HepG2 (cell line): ENCODE data around the gene NEK9. TPM values are rescaled to one million over a fixed set of nuclear protein-coding genes. Genes with fewer than 3 reads are reported as not detected.

ENCODE experiments used
- ATAC-seq: fragments of 200-7000 bp; cut with Tn5 transposase; 3 replicates; pipeline ENCODE4 v1.9.1; 2020; ENCODE audit warnings: mild to moderate bottlenecking, moderate library complexity
- BruUV-seq: library from RNA; stranded (reverse); fragments of 400-500 nt; replicated peaks from 2 replicates; lab custom pipeline; 2021; lab: Mats Ljungman, UMichigan
- CTCF ChIA-PET: fragments of 300-600 bp; formaldehyde crosslinking; extraction: SDS; loops from one replicate; lab custom pipeline; 2021; ENCODE audit warnings: low total read pairs, inconsistent platforms, low intra/inter-chr PET ratio; lab: Yijun Ruan, JAX
- POLR2A ChIA-PET: fragments of 350-600 bp; sonication (Branson Sonifier 250); formaldehyde crosslinking; loops from one replicate; lab custom pipeline; 2020; ENCODE audit warnings: antibody characterized with exemption, inconsistent platforms; lab: Yijun Ruan, JAX
- DNase-seq: peaks from one replicate; pipeline ENCODE4 v3.0.0-alpha.2; 2015; ENCODE audit warnings: low spot score
- FAIRE-seq: peaks from 3 replicates; lab custom pipeline; 2011; peaks lifted over from hg19 to GRCh38; lab: Jason Lieb, UNC
- H2AFZ ChIP-seq: one replicate; pipeline ENCODE4 v1.6.1; 2011; ENCODE audit warnings: low read length, inconsistent platforms
- H3K27ac ChIP-seq: fragments of 300-600 bp; 3 replicates; pipeline ENCODE4 v1.8.0; 2011; ENCODE audit warnings: mixed run types, mild to moderate bottlenecking, mixed read lengths, low read length, inconsistent platforms; ENCODE audit not compliant: insufficient read depth; ENCODE audit errors: extremely low read length
- H3K27me3 ChIP-seq, 2 experiments: fragments of 200-600 bp in 1 of 2; 2 replicates in 1 of 2; 3 replicates in 1 of 2; pipeline versions ENCODE4 v1.6.0 to v1.8.0; 2011; ENCODE audit warnings: low read length in 2 of 2, mild to moderate bottlenecking in 2 of 2, moderate library complexity in 2 of 2, inconsistent platforms in 1 of 2; ENCODE audit not compliant: insufficient read depth in 2 of 2, control insufficient read depth in 1 of 2
- H3K36me3 ChIP-seq, 2 experiments: fragments of 200-600 bp in 1 of 2; replicated peaks in 1 of 2; 2 replicates in 1 of 2; 3 replicates in 1 of 2; pipeline versions ENCODE4 v1.5.1 to v1.8.0; 2011; ENCODE audit warnings: low read length in 2 of 2, inconsistent platforms in 1 of 2; ENCODE audit not compliant: insufficient read depth in 2 of 2, control insufficient read depth in 1 of 2
- H3K4me1 ChIP-seq: 2 replicates; pipeline ENCODE4 v1.5.1; 2012; ENCODE audit warnings: low read length, inconsistent platforms; ENCODE audit not compliant: insufficient read depth
- H3K4me2 ChIP-seq: 2 replicates; pipeline ENCODE4 v1.6.0; 2011; ENCODE audit warnings: low read depth, low read length, inconsistent platforms
- H3K4me3 ChIP-seq, 3 experiments: fragments of 200-600 bp in 1 of 3; sonication (generic), shearing (Covaris generic) in 1 of 3; replicated peaks in 1 of 3; 2 replicates each; pipeline ENCODE4 v1.5.1; 2011 to 2016; ENCODE audit warnings: low read length in 3 of 3, inconsistent platforms in 2 of 3, low read depth in 2 of 3, mild to moderate bottlenecking in 2 of 3, control low read depth in 1 of 3, mixed read lengths in 1 of 3; ENCODE audit not compliant: insufficient read depth in 1 of 3
- H3K79me2 ChIP-seq: one replicate; pipeline ENCODE4 v1.6.1; 2011; ENCODE audit warnings: low read length, inconsistent platforms; ENCODE audit not compliant: insufficient read depth
- H3K9ac ChIP-seq: 2 replicates; pipeline ENCODE4 v1.6.0; 2011; ENCODE audit warnings: mild to moderate bottlenecking, low read depth, low read length, inconsistent platforms; ENCODE audit not compliant: insufficient read depth
- H3K9me3 ChIP-seq: 2 replicates; pipeline ENCODE4 v1.5.1; 2012; ENCODE audit warnings: mild to moderate bottlenecking, low read length
- H4K20me1 ChIP-seq: 2 replicates; pipeline ENCODE4 v1.6.0; 2011; ENCODE audit warnings: inconsistent platforms, mild to moderate bottlenecking, low read length, moderate library complexity; ENCODE audit not compliant: insufficient read depth
- ARID2 ChIP-seq: sonication (generic); formaldehyde crosslinking; IDR thresholded peaks from 2 replicates; pipeline ENCODE4 v1.8.1; 2022; ENCODE audit warnings: mild to moderate bottlenecking, missing genetic modification reagents, borderline replicate concordance
- GPN1 ChIP-seq: sonication (generic); formaldehyde crosslinking; IDR thresholded peaks from 2 replicates; pipeline ENCODE4 v1.5.1; 2020; ENCODE audit warnings: missing genetic modification reagents, borderline replicate concordance
- KDM6A ChIP-seq: IDR thresholded peaks from 2 replicates; pipeline ENCODE4 v1.6.1; 2016; ENCODE audit warnings: low read depth
- MED13 ChIP-seq: sonication (generic); formaldehyde crosslinking; IDR thresholded peaks from 2 replicates; pipeline ENCODE4 v1.5.0; 2020; ENCODE audit warnings: missing genetic modification reagents
- RBFOX2 ChIP-seq: fragments of 200-400 bp; formaldehyde crosslinking; IDR thresholded peaks from 2 replicates; pipeline ENCODE4 v1.6.1; 2017; ENCODE audit warnings: low read depth, mild to moderate bottlenecking, low read length
- RXRB ChIP-seq: IDR thresholded peaks from 2 replicates; pipeline ENCODE4 v1.6.1; 2016; ENCODE audit warnings: borderline replicate concordance, missing genetic modification reagents, missing compliant biosample characterization
- TARDBP ChIP-seq: sonication (generic); formaldehyde crosslinking; IDR thresholded peaks from 2 replicates; pipeline ENCODE4 v1.8.0; 2022; ENCODE audit warnings: mild to moderate bottlenecking, missing genetic modification reagents
- TCF7L2 ChIP-seq: IDR thresholded peaks from 2 replicates; pipeline ENCODE4 v1.6.1; 2011; ENCODE audit warnings: mild to moderate bottlenecking, low read depth, low read length, moderate library complexity
- U2AF1 ChIP-seq: fragments of 200-400 bp; formaldehyde crosslinking; optimal IDR thresholded peaks from 2 replicates; pipeline ENCODE3; 2017; ENCODE audit warnings: mild to moderate bottlenecking, low read depth, low read length
- ZNF547 ChIP-seq: sonication (generic); formaldehyde crosslinking; IDR thresholded peaks from 2 replicates; pipeline ENCODE4 v1.5.1; 2020; ENCODE audit warnings: mild to moderate bottlenecking, missing genetic modification reagents
- ZNF564 ChIP-seq: sonication (generic); formaldehyde crosslinking; IDR thresholded peaks from 2 replicates; pipeline ENCODE4 v1.8.1; 2023; ENCODE audit warnings: mild to moderate bottlenecking, missing genetic modification reagents
- ZNF577 ChIP-seq: sonication (generic); formaldehyde crosslinking; IDR thresholded peaks from 2 replicates; pipeline ENCODE4 v1.4.0; 2020; ENCODE audit warnings: mild to moderate bottlenecking, low read depth, missing genetic modification reagents, borderline replicate concordance
- ZNF878 ChIP-seq: sonication (generic); formaldehyde crosslinking; IDR thresholded peaks from 2 replicates; pipeline ENCODE4 v1.8.1; 2023; ENCODE audit warnings: mild to moderate bottlenecking, missing genetic modification reagents, moderate library complexity
- WGBS: methylation state at CpG from one replicate; pipeline ENCODE4 v1.1.6; 2017; ENCODE audit warnings: low lambda C conversion rate; 5-methylcytosine and 5-hydroxymethylcytosine counted together
- in situ Hi-C: cut with HindIII; loops from 2 replicates; pipeline ENCODE4 v1.10.0; 2017; ENCODE audit warnings: low pct_unique_long_range_greater_than_20kb; ENCODE audit not compliant: extremely low pct_ligation_motif_present
- intact Hi-C: fragments of 100-400 bp; cut with micrococcal nuclease; formaldehyde crosslinking; loops from one replicate; pipeline ENCODE4 v1.10.0; 2022; ENCODE audit not compliant: unreplicated experiment
- polyA plus RNA-seq, 8 experiments: library from polyadenylated mRNA; depleted of rRNA in 3 of 8; stranded (reverse) in 7 of 8; unstranded in 1 of 8; fragments of >200 nt; fragmentation: Illumina TruSeq in 4 of 8; extraction: Trizol in 4 of 8; gene quantifications; 2 replicates each; pipeline versions ENCODE4 v1.2.1 to v1.2.3, GENCODE V29; 2011 to 2016; ENCODE audit warnings: low read depth in 4 of 8, missing spikeins in 1 of 8, mixed read lengths in 1 of 8; ENCODE audit not compliant: insufficient read depth in 1 of 8
- total RNA-seq, 5 experiments: library from RNA; depleted of rRNA; stranded (reverse); fragments of >200 nt; fragmentation: Illumina TruSeq; extraction: Trizol; gene quantifications; 2 replicates each; pipeline ENCODE4 v1.2.3, GENCODE V29; 2016; ENCODE audit warnings: low read depth in 1 of 5
- TF ChIP-seq, protein P1 (sequence below): sonication (generic); formaldehyde crosslinking; IDR thresholded peaks from 2 replicates; pipeline ENCODE4 v1.4.0; 2020; ENCODE audit warnings: low read depth, mild to moderate bottlenecking, missing genetic modification reagents
- TF ChIP-seq, protein P2 (sequence below): sonication (generic); formaldehyde crosslinking; IDR thresholded peaks from 2 replicates; pipeline ENCODE4 v1.8.1; 2023; ENCODE audit warnings: mild to moderate bottlenecking, missing genetic modification reagents
- TF ChIP-seq, protein P3 (sequence below): sonication (generic); formaldehyde crosslinking; IDR thresholded peaks from 2 replicates; pipeline ENCODE4 v1.9.0; 2021; ENCODE audit warnings: missing genetic modification reagents, borderline replicate concordance
- TF ChIP-seq, protein P4 (sequence below): sonication (generic); formaldehyde crosslinking; IDR thresholded peaks from 2 replicates; pipeline ENCODE4 v1.4.0; 2020; ENCODE audit warnings: missing genetic modification reagents, low read depth, mild to moderate bottlenecking, borderline replicate concordance

Gene NEK9
- total and polyA plus RNA-seq, 2 of the 13 experiments (the other 11 are each of a cell fraction or from before 2014, with no cell fraction given): 16.5 to 27.3 TPM

DNA sequence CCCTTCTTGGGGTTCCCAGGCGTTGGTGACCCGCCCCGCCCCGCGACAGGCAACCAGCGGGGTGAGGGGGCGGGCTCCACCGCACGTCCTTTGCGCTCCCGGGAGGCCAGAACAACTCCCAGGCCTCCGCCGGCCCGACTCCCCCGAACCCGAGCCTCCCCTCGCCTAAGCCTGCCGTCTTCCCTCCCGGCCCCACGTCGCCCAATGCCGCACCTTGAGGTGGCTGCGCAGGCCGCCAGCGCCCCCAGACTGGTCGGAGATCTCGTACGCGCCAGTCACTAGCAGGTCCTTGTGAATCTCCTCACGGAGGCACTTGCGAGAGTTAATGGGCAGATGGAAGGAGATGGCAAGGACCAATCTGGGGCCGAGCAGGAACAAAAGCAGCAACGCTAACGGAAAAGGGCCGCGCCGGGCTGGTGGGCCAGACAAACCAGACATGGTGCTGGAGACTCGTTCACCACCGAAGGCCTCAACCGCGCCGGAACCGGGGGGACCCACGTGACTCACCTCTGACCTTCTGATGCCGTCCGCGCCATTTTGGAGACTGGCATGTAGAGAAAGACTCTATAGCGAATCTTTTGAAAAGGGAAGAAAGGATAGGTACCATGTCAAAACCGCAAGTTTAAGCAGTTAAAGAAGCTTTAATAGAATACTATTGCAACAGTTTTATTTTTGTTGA, 49.4 kb upstream of the NEK9 start, which contains the start of gene TMED10:
TSS of gene TMED10 (minus strand) at position 471 of the 679 bp plus-strand sequence. CDS start at position 438, 33 bp downstream.
- BruUV-seq: TSS peak; percentile 90
- in situ Hi-C loops (no loop called here), intact Hi-C loops (loop anchor here (5.0 kb wide), 2 partner anchors 44 to 81 kb away; no protein-coding TSS in a partner anchor)
- Histone ChIP-seq H3K36me3 (peaks cover 0 to 3% of the 10 kb centered on the region in 2 experiments; a peak in 2 of 5 replicates), H3K4me3 (peak within 1 kb of the TSS; percentile 83 to 98 (median 93)), H3K27me3 (no peaks in the 10 kb centered on the region; a peak in 1 of 5 replicates), H3K9me3 (no peaks in the 10 kb centered on the region), H3K79me2 (peaks cover 50% of the 10 kb centered on the region), H4K20me1 (peaks cover 13% of the 10 kb centered on the region; the same call in 1 of the 2 replicates), H3K9ac (peak within 1 kb of the TSS; percentile 100), H2AFZ (peak within 1 kb of the TSS; percentile 84), H3K4me1 (peaks cover 38% of the 10 kb centered on the region), H3K4me2 (peak within 1 kb of the TSS; percentile 82), H3K27ac (peak within 1 kb of the TSS; percentile 99)
- ChIA-PET CTCF (no interaction called here), POLR2A (interaction anchor here (1.8 kb wide), 1 partner anchor 83 kb away, joined by 6 read pairs; no protein-coding TSS in a partner anchor)
- 3% methylated on average over 17 of the region's 49 CpGs for WGBS
- peak; percentile 86 for ATAC-seq
- DNase-seq: peak; percentile 81
- no peak for FAIRE-seq
- TF ChIP-seq, protein P1, sequence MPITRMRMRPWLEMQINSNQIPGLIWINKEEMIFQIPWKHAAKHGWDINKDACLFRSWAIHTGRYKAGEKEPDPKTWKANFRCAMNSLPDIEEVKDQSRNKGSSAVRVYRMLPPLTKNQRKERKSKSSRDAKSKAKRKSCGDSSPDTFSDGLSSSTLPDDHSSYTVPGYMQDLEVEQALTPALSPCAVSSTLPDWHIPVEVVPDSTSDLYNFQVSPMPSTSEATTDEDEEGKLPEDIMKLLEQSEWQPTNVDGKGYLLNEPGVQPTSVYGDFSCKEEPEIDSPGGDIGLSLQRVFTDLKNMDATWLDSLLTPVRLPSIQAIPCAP (CRISPR knock-in tag): peak; percentile 27; the same call in 1 of the 2 replicates
- TF ChIP-seq, protein P2, sequence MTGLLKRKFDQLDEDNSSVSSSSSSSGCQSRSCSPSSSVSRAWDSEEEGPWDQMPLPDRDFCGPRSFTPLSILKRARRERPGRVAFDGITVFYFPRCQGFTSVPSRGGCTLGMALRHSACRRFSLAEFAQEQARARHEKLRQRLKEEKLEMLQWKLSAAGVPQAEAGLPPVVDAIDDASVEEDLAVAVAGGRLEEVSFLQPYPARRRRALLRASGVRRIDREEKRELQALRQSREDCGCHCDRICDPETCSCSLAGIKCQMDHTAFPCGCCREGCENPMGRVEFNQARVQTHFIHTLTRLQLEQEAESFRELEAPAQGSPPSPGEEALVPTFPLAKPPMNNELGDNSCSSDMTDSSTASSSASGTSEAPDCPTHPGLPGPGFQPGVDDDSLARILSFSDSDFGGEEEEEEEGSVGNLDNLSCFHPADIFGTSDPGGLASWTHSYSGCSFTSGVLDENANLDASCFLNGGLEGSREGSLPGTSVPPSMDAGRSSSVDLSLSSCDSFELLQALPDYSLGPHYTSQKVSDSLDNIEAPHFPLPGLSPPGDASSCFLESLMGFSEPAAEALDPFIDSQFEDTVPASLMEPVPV (CRISPR knock-in tag): no peak; the same call in 1 of the 2 replicates
- no peak for TF ChIP-seq ZNF577 (CRISPR knock-in tag)
- TF ChIP-seq, protein P3, sequence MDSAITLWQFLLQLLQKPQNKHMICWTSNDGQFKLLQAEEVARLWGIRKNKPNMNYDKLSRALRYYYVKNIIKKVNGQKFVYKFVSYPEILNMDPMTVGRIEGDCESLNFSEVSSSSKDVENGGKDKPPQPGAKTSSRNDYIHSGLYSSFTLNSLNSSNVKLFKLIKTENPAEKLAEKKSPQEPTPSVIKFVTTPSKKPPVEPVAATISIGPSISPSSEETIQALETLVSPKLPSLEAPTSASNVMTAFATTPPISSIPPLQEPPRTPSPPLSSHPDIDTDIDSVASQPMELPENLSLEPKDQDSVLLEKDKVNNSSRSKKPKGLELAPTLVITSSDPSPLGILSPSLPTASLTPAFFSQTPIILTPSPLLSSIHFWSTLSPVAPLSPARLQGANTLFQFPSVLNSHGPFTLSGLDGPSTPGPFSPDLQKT (CRISPR knock-in tag): peak; percentile 79; the same call in 1 of the 2 replicates
- peak; percentile 34 for TF ChIP-seq U2AF1
- TF ChIP-seq TCF7L2: no peak
- TF ChIP-seq KDM6A (CRISPR knock-in tag): no peak
- TF ChIP-seq, protein P4, sequence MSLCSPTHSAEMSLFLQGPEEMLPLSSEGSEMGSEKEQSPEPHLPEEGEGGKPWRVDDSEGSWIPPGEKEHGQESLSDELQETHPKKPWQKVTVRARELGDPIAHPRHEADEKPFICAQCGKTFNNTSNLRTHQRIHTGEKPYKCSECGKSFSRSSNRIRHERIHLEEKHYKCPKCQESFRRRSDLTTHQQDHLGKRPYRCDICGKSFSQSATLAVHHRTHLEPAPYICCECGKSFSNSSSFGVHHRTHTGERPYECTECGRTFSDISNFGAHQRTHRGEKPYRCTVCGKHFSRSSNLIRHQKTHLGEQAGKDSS (CRISPR knock-in tag): peak; percentile 60; the same call in 1 of the 2 replicates
- TF ChIP-seq ZNF878: 0 out of 2 replicates have a peak, but pooled peaks have one; percentile 17
- peak; percentile 92 for TF ChIP-seq RBFOX2
- TF ChIP-seq TARDBP: peak; percentile 70
- peak; percentile 85; the same call in 1 of the 2 replicates for TF ChIP-seq GPN1
- TF ChIP-seq ARID2 (CRISPR knock-in tag): peak; percentile 60; the same call in 1 of the 2 replicates
- TF ChIP-seq RXRB (CRISPR knock-in tag): peak; percentile 55
- peak; percentile 79; the same call in 1 of the 2 replicates for TF ChIP-seq ZNF564 (CRISPR knock-in tag)
- peak; percentile 72; the same call in 1 of the 2 replicates for TF ChIP-seq MED13
- TF ChIP-seq ZNF547 (CRISPR knock-in tag): peak; percentile 76; the same call in 1 of the 2 replicates
